Activated B cell treated with CpG ODN at 0.5 μM for 24 hours (primary cell): ENCODE results near the gene PPARGC1A. TPM values are rescaled to one million over a fixed set of nuclear protein-coding genes. Genes with fewer than 3 reads are reported as not detected.

ENCODE experiments used
- ATAC-seq: fragments of 200-7000 bp; cut with Tn5 transposase; one replicate; pipeline ENCODE4 v1.10.0; 2021; ENCODE audit warnings: low read depth, mild to moderate bottlenecking, moderate library complexity
- CTCF ChIA-PET: fragments of 350-600 bp; sonication (Branson Sonifier 250); formaldehyde crosslinking; loops from one replicate; lab custom pipeline; 2021; ENCODE audit warnings: antibody characterized with exemption; lab: Charles Lee
- POLR2A ChIA-PET: fragments of 350-600 bp; sonication (Branson Sonifier 250); formaldehyde crosslinking; loops from one replicate; lab custom pipeline; 2021; ENCODE audit warnings: antibody characterized with exemption; lab: Charles Lee
- DNase-seq: peaks from one replicate; pipeline ENCODE4 v3.0.0; 2022
- H3K27ac Mint-ChIP-seq: one replicate; pipeline ENCODE4 v1.8.0; 2020; ENCODE audit warnings: mixed read lengths
- H3K27me3 Mint-ChIP-seq: one replicate; pipeline ENCODE4 v1.8.0; 2021; ENCODE audit warnings: mixed read lengths
- H3K36me3 Mint-ChIP-seq: one replicate; pipeline ENCODE4 v1.8.0; 2021; ENCODE audit warnings: low read depth, mixed read lengths
- H3K4me1 Mint-ChIP-seq: one replicate; pipeline ENCODE4 v1.8.0; 2021; ENCODE audit warnings: mixed read lengths
- H3K4me3 Mint-ChIP-seq: one replicate; pipeline ENCODE4 v1.8.0; 2020; ENCODE audit warnings: mild to moderate bottlenecking, mixed read lengths
- H3K9me3 Mint-ChIP-seq: one replicate; pipeline ENCODE4 v1.8.0; 2020; ENCODE audit warnings: mixed read lengths
- CTCF ChIP-seq: fragments of 200-600 bp; IDR thresholded peaks from one replicate; pipeline ENCODE4 v1.8.0; 2022; ENCODE audit warnings: antibody characterized with exemption, mild to moderate bottlenecking
- intact Hi-C: fragments of 100-400 bp; cut with micrococcal nuclease; formaldehyde crosslinking; loops from one replicate; pipeline ENCODE4 v1.15.1; 2024
- total RNA-seq: library from RNA; stranded (reverse); gene quantifications from 2 replicates; pipeline ENCODE4 v1.2.3, GENCODE V29; 2022

The PPARGC1A gene
- total RNA-seq, 1 donor from 2014 or later = not detected

GRCh38 chr4:23745377-23745776, 144.5 kb downstream of the PPARGC1A start:
- no peaks in the 10 kb centered on the region for H3K27me3 Mint-ChIP-seq
- intact Hi-C loops = no loop called here
- POLR2A ChIA-PET = no interaction called here
- no peaks in the 10 kb centered on the region for H3K4me1 Mint-ChIP-seq
- H3K9me3 Mint-ChIP-seq = peaks cover 2% of the 10 kb centered on the region
- TF ChIP-seq CTCF = no peak
- CTCF ChIA-PET = no interaction called here
- DNase-seq (no peak), ATAC-seq (no peak)
- no peaks in the 10 kb centered on the region for H3K36me3 Mint-ChIP-seq
- H3K4me3 Mint-ChIP-seq = no peak overlapping the region
- no peak overlapping the region for H3K27ac Mint-ChIP-seq
